NCI-H69 (cell line): Measurements from ENCODE around the gene SCGN.

Experiments
- DNase-seq: peaks from one replicate; lab custom pipeline; 2025; lab: John Stamatoyannopoulos, UW

The SCGN gene

DNA sequence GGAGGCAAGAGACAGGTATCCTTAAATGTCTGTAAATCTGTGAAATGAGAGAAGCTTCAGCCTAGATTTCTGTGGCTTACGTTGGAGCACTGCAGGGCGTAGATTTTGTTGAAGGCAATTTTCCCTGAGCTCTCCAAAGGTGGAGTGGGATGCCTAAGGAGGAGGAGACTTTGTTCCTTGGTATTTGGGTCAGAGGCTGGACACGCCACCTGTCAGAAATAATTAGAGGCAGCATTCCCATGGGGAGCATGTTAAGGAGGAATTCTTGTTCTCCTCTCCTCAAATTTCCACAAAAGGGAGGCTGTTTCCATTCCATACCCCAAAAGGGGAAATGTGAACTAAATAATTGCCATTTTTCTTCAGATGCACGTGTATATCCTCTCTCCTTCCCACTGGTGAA is 11.1 kb upstream of the SCGN start:
- DNase-seq = peak; percentile 42

DNA sequence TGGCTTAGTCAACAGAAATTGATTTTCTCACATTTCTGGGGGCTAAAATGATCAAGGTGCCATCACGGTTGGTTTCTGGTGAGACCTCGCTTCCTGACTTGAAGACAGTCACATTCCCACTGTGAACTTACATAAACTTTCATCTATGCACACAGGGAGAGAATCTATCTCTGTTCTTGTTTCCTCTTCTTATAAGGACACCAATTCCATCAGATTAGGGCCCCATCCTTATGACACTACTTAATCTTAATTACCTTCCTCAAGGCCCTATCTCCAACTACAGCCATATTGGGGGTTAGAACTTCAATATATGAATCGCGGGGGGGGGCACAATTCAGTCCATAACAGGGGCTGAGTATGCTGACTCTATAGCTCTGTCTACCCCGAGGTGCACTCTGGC is 10.6 kb upstream of the SCGN start:
- no peak for DNase-seq

DNA sequence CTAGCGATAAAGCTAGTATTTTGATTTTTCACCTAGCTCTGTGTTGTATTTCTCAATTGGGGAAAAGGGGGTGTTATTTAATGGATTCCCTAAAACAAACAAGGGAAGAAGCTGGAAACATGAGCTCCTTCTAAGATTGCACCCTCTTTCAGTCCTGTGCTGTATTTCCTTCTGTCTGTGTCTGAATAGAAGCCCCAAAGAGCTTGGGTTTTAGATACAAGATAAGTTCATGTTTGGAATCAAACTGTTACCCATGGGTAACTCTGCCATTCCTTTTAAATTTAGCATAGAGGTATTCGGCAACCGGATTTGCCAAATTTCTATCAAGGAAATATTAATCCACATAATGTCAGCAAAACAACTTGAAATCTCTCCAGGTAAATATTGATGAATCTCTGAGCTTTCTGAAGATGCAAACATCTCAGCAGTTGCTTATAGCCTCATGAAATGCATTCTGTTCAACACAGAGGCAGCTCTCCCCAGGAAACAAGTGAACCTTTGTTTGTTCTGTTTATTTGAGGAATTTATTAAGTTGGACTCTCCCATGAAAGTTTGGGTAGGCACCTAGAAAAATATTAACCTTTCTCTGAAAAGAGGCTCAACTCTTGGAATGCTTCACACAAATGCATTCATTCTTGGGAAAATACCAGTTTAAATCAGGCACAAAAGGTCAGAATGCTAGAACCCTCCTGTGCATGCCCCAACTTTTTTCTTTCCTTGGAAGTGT is 9.9 kb upstream of the SCGN start:
- DNase-seq = no peak

DNA sequence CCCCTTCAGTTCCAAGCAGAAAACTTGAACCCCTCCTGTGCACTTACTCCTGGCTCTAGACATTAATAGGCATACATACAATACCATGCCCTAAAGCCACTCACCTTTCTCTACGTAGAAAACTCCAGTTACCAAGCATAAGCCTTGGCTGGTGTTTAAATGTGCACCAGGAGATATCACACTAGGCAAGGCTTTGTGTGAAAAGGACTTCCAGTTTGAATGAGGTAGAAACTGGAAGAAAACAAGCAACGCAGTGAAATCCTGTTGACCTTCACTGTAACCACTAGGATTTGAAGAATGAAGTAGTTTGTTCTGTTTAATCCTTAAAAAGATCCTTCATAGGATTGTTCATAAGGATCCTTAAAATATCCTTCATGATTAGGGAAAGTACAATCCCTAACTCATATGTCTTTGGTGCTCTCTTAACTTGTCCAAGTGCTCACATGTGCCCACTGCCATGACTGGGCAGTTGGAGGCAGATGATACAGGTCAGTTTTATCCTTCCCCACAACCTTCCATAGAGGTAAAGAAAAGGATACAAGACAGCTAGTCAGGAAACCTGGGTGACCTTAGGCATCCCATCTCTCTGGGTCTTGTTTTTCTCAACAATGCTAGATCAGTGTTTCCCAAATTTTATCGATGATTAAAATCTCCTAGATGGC is 9.2 kb upstream of the SCGN start:
- no peak for DNase-seq

DNA sequence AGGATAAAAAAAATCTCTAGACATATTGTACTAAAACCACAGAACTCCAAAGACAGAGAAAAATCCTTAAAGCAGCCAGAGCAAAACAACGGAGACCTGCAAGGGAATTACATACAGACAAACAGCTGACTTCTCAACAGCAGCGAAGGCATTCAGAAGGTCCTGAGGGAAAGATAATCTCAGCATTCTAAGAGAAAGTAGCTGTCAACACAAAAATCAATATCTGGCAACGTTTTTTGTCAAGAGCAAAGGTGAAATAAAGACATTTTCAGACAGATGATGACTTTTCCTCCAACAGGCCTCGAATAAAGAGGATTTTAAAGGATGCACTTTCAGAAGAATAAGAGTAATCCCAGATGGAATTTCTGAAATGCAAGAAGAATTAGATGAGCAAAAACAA is 6.1 kb upstream of the SCGN start:
- DNase-seq = peak; percentile 21

DNA sequence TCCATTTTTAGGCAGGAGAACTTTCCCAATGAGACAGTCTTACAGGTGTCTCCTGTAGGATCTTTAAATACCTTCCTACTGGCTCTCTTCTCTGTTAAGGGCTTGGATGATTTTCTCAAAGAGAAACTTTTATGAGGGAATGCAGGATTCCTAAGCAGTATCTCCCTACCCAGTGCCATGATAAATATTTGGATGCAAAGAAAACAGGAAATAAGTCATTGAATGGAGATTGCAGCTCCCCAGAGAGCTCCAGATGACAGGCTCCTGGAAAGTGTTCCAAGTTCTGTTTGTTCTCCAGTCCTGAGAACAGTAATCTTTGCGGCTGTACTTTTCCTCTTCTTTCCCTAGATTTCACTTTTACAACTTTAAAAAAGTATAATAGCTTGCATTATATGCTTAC is 2.4 kb upstream of the SCGN start:
- peak; percentile 76 for DNase-seq

DNA sequence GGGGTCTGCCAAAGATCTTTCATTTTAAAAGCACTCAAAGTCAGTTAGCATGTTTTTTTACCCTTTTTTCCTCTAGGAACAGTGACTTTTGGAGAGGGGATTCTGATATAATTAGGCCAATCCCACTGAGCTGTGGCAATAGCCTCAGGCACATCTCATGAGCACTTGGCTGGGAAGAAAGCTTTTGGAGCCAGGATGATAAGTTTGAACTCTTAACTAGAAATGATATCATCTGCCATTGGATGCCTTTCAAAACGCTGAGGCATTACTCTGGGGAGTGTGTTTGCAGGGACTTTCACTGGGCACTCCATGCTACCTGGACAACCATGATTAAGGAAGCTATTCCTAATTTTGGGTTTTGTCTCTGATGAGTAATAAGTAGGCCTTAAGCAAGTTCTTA is 3.7 kb downstream of the SCGN start:
- DNase-seq = peak; percentile 86

DNA sequence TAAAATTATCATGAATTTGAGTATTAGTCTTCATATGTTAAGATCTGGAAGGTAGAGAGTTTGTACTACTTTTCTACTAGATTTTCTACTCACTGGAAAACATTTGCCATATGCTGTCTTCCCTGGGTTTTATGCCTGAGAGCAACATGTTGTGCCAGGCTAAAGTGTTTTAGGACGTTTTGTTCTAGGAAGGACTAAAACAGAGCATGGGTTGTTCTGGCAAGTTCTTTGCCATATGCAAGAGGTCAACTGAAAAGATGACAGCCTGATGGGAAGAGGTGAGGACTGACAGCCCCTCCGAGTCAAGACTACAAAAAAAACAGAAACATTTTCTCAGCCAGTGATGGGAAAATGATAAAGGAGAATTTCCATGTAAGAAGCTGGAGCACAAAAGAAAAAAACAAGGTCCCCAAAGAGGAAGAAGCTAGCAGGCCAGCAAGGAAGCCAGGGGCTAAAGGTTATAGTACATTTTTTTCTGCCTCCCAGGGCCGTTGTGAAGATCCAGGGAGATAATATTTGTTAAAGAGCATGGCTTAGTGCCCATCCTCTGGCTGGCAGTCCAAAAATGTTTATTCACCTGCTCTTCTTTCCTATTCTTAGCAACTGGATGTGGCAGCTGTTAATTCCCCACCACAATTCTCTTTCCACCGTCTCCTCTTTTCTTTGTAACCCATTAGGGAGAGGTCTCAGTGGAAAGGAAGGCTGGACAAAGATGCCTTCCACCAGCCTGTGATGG is 7.8 kb downstream of the SCGN start:
- peak; percentile 82 for DNase-seq

DNA sequence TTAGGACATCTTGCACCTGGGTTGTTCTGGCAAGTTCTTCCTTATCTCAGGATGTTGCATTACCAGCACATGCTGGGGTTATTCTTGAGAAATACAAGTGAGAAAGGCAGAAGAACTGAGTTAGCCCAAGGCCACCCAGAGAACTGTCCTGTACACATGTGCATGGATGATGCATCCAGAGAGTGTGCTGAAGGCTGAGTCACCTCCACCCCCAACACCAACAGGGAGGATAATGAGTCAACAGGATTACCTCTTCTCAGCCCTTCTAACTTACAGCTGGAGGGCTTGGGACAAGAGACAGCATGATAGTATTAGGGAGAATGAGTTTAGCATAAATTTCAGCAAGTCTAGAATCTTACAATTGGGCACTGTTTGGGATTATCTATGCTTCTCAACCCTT is 8.5 kb downstream of the SCGN start:
- peak; percentile 77 for DNase-seq

DNA sequence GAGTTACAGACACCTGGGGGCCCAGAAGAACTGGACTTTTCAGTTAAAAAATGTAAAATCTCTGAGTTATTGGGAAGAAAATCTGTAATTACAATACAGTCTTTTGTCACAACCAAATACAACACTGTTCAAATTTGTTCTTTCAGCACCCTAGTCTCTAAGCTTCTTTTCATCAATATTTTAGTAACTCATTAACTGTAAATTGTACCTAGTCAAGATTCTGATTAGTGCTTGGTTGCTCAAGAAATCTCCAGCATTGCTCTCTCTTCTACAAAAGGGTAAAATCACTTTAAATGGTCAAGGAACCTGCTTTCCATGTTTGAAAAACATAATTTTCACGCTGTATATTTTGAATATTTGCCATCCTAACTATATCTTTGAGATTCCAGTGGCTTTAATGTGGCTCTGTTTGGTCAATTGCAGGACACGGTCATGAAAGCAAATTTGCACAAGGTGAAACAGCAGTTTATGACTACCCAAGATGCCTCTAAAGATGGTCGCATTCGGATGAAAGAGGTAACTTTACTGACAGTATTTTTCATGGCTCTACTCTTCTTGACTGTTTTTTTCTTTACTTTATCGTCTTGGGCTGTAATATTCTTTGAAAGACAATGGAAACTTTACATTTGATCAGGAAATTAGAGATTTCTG is 9.2 kb downstream of the SCGN start:
- DNase-seq = no peak

DNA sequence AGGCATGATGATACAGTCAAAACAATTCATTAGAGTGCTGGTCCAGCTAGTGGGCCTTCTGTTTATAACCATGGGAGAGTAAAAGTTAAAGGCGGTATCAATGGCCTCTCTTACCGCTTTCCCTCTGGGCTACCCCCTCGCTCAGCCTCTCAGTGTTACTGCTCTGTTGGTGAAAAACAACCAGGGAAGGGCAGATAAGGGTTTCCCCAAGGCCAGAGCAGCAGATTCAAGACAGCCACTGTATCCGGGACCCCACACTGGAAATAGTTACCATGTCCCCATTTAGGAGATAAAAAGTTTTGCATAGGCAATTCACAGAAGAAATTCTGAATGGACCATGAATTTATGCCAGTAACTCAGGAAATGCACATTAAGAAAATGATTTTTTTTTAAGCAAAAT is 13.4 kb downstream of the SCGN start:
- DNase-seq = no peak

DNA sequence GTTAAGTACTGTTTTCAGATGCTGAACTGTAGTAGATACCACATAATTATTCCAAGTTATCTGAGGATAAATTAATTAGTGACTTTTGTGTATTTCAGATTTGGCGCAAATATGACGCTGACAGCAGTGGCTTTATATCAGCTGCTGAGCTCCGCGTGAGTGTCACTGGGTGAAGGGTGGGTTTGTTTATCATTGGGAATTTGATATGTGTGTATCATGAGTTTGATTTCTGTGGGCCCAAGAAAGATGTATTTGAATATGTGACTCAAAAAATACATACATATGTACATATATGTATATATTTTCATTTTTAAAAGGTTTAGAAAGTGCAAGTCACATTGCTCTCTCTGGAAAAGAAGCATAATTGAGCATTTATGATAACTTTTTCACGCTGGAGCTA is 17.4 kb downstream of the SCGN start:
- peak; percentile 58 for DNase-seq

DNA sequence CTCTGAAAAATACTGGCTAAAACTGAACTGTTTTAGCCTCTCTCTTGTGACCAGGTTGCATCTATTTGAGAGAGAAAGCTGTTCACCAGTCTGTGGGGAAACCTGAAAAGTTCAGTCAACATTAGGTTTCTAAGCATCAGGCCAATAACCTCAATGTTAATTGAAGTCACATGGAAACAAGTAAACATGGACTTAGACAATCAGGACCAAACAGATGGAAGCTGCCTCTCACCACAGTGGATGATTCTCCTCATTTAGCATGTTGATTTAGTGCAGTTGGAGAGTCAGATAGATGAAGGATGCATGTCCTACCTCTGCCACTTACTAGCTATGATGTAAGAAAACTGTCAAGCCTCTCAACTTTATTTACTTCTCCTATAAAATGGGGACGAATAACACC is 18.2 kb downstream of the SCGN start:
- peak; percentile 91 for DNase-seq

DNA sequence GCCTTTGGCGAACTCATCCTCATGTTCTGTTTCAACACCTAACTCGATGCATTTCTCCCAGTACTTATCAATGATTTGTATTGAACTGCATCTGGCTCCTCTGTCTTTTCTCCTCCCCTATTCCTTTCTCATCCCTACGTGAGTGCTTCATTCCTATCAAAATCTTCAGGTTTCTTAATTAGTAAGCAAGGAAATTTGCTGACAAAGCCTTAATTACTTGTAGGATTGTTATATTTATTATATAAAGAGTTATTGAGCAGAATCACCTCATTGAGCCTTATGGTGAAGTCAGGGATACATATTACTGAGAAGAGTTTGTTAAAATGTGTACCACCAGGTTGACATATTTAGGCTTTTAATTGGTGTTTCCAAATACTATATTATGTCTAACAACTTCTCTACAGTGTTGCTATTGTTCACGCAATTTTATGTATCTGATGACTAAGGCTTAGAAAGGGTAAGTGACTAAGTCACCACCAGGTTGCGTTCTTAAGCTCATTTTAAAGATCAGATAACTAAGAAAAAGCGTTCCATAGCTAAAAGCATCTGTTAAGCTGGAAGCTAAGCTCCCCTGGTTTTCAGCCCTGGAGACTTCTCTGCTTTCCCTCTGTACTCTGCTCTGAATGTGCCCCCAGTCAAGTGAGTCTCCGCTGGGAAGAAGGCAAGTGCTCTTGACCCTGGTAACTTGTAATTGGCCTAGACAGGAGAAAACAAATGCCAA is 18.9 kb downstream of the SCGN start:
- DNase-seq = peak; percentile 77

DNA sequence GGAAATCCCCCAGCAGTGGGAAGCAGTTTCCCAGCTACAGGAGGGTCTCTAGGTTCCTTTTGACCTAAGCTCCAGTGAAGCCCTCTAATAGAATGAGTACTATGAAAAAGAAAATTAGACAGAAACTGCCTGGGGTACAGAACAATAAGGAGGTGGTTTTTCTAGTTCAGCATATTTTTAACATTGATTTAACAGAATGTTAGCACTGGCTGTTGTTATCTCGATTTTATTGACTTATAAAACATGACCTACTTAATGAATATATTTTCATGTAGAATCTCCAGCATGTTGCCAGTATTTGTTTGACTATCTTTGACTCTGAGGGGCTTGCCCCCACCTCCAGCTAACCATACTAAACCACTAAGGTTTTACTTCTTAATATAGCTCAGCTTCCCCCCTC is 19.6 kb downstream of the SCGN start:
- DNase-seq = no peak

DNA sequence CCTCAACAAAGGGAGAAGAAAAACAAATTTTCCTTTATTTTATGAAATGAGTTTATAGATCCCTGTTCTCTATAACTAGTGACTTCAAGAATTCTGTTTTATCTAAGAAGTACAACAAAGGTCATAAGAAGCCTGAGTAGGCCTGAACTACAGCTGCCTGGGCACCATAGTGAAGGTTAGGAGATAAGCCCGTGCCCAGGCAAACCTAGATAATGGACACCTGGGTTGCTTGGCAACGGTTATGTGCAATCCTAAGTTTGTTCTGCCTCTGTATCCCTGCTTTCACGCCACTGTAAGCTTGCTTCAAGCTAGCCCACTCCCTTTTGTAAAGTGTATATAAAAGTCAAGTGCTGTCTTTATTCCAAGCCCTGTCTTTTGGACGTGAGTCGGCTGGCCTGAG is 23.2 kb downstream of the SCGN start:
- DNase-seq = no peak

DNA sequence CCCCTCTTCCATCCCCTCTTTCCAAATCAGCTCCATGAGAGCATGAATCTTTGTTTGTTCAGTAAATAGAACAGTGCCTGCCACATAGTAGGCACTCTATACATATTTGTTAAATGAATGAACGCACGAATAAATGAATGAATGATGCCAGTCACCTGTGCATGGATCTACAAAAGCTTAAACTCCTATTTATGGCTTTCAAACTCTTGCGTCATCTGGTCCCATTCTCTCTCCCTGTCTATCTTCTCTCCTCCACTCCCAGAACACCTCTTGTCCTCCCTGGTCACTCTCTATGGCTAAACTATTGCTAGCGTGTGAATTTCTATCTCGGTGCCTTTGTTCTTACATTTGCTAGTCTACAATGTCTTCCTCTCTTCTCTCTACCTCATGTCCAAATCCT is 24.8 kb downstream of the SCGN start:
- no peak for DNase-seq

DNA sequence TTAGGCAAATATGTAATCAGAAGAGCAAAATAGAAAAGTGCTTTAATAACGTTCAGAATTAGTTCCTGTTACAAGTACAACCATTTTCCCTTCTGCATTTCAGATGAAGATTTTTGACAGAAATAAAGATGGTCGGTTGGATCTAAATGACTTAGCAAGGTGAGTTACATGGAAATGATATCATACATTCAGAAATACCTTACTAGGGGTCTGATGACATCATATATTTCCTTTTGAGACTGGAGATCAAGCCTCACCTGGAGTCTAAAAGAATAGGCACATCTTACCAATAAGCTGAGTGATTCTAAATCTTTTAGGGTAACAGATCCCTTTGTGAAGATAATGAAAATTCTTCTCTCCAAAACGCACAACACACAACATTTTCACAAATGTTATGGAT is 29.8 kb downstream of the SCGN start:
- DNase-seq = peak; percentile 42

DNA sequence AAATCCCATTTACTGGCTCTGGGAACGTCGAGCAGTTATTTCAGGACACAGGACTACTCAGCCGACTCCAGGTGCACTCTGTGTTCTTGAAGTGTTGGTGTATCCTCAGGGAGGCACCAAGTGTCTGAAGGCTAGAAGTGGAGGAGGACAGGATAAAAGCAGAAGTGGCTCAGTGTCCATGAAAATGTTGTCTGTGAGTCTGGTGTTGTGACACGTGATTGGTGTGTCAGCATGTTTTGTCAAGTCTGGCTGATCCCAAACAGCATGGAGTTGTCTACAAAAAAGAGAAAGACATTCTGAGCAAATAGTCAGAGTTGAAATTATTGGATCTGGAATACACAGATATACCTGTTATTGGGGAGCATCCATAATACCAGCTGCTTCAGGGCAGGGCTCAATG is 30.3 kb downstream of the SCGN start:
- DNase-seq = no peak

DNA sequence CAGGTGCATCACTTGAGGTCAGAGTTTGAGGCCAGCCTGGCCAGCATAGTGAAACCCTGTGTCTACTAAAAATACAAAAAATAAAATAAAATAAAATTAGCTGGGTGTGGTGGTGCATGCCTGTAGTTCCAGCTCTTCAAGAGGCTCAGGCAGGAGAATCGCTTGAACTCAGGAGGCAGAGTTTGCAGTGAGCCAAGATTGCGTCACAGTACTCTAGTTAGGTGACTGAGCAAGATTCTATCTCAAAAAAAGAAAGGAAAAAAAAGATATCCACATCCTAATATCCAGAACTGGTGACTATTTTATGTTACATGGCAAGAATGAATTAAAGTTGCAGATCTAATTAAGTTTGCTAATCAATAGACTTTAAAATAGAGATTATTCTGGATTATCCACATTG is 32.5 kb downstream of the SCGN start:
- no peak for DNase-seq

DNA sequence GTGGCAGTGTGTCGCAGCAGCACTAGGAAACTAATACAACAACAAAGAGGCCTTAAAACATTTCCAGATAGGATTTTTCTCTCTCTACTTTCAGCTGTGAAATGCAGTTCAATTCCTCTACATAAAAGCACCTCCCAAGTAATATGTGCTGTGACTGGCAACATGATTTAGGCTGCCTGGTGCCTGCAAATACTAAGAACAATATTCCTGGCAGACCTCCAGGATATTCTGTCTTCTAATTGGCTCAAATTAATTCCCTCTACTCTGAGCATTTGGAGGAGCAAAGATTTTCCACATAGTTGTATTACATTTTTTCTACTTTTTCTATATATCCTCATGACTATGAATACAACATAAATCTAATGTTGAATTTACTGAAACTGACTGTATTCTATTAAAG is 33.2 kb downstream of the SCGN start:
- DNase-seq = peak; percentile 64

DNA sequence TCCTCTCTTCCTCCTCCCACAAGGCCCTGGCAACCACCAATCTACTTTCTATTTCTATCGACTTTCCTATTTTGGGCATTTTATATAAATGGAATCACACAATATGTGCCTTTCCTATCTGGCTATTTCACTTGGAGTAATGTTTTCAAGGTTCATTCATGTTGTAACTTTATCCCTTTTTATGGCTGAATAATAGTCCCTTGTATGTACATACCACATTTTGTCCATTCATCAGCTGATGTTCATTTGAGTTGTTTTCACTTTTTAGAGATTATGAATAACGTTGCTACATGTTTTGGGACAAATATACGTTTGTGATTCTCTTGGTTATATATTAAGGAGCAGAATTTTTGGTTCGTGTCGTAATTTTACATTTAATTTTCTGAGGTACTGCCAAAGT is 33.9 kb downstream of the SCGN start:
- DNase-seq = no peak
